HepG2 (cell line): Measurements from ENCODE around the gene EI24. TPM values are rescaled to one million over a fixed set of nuclear protein-coding genes. Genes with fewer than 3 reads are reported as not detected.

Source experiments
- GATA4 ChIP-seq: sonication (generic); IDR thresholded peaks from 2 replicates; pipeline ENCODE4 v1.6.1; 2016; ENCODE audit warnings: antibody characterized with exemption, low read depth, borderline replicate concordance
- HOXA5 ChIP-seq: sonication (generic); formaldehyde crosslinking; IDR thresholded peaks from 2 replicates; pipeline ENCODE4 v1.4.0; 2020; ENCODE audit warnings: missing genetic modification reagents
- NFKBIZ ChIP-seq: IDR thresholded peaks from 2 replicates; pipeline ENCODE4 v1.6.1; 2018; ENCODE audit warnings: missing genetic modification reagents, missing compliant biosample characterization
- NFYC ChIP-seq: IDR thresholded peaks from 2 replicates; pipeline ENCODE4 v1.6.1; 2016; ENCODE audit warnings: missing genetic modification reagents, missing compliant biosample characterization
- NONO ChIP-seq, 2 experiments: fragments of 450-650 bp in 1 of 2; sonication (generic) in 1 of 2; formaldehyde crosslinking in 1 of 2; IDR thresholded peaks in 1 of 2; conservative IDR thresholded peaks in 1 of 2; 2 replicates each; pipeline versions ENCODE4 v1.6.1 to v1.8.0; 2017 to 2022; ENCODE audit warnings: mild to moderate bottlenecking in 1 of 2, missing genetic modification reagents in 1 of 2, moderate library complexity in 1 of 2
- SOX6 ChIP-seq, 2 experiments: fragments of 450-650 bp in 1 of 2; sonication (generic) in 1 of 2; formaldehyde crosslinking in 1 of 2; IDR thresholded peaks; 2 replicates each; pipeline versions ENCODE4 v1.4.0 to v1.6.1; 2017 to 2020; ENCODE audit warnings: antibody characterized with exemption in 1 of 2, mild to moderate bottlenecking in 1 of 2, missing genetic modification reagents in 1 of 2
- ZFP90 ChIP-seq: sonication (generic); formaldehyde crosslinking; IDR thresholded peaks from 2 replicates; pipeline ENCODE4 v1.8.0; 2022; ENCODE audit warnings: missing genetic modification reagents, mild to moderate bottlenecking, inconsistent platforms, borderline replicate concordance
- ZNF292 ChIP-seq: sonication (generic); formaldehyde crosslinking; IDR thresholded peaks from 2 replicates; pipeline ENCODE4 v1.8.1; 2022; ENCODE audit warnings: mild to moderate bottlenecking, low read depth, missing genetic modification reagents, borderline replicate concordance
- ZNF432 ChIP-seq: sonication (generic); formaldehyde crosslinking; IDR thresholded peaks from 2 replicates; pipeline ENCODE4 v1.5.0; 2020; ENCODE audit warnings: missing genetic modification reagents, mild to moderate bottlenecking, borderline replicate concordance
- ZNF496 ChIP-seq: sonication (generic); formaldehyde crosslinking; IDR thresholded peaks from 2 replicates; pipeline ENCODE4 v1.8.1; 2023; ENCODE audit warnings: mild to moderate bottlenecking, moderate library complexity, missing genetic modification reagents; ENCODE audit not compliant: insufficient replicate concordance
- ZNF557 ChIP-seq: sonication (generic); formaldehyde crosslinking; IDR thresholded peaks from 2 replicates; pipeline ENCODE4 v1.4.0; 2020; ENCODE audit warnings: missing genetic modification reagents
- ZNF792 ChIP-seq: IDR thresholded peaks from 2 replicates; pipeline ENCODE4 v1.6.1; 2016
- ZNF878 ChIP-seq: sonication (generic); formaldehyde crosslinking; IDR thresholded peaks from 2 replicates; pipeline ENCODE4 v1.8.1; 2023; ENCODE audit warnings: mild to moderate bottlenecking, missing genetic modification reagents, moderate library complexity
- ZSCAN12 ChIP-seq: sonication (generic); formaldehyde crosslinking; IDR thresholded peaks from 2 replicates; pipeline ENCODE4 v1.9.0; 2021; ENCODE audit warnings: mild to moderate bottlenecking, missing genetic modification reagents
- polyA plus RNA-seq, 8 experiments: library from polyadenylated mRNA; depleted of rRNA in 3 of 8; stranded (reverse) in 7 of 8; unstranded in 1 of 8; fragments of >200 nt; fragmentation: Illumina TruSeq in 4 of 8; extraction: Trizol in 4 of 8; gene quantifications; 2 replicates each; pipeline versions ENCODE4 v1.2.1 to v1.2.3, GENCODE V29; 2011 to 2016; ENCODE audit warnings: low read depth in 4 of 8, missing spikeins in 1 of 8, mixed read lengths in 1 of 8; ENCODE audit not compliant: insufficient read depth in 1 of 8
- total RNA-seq, 5 experiments: library from RNA; depleted of rRNA; stranded (reverse); fragments of >200 nt; fragmentation: Illumina TruSeq; extraction: Trizol; gene quantifications; 2 replicates each; pipeline ENCODE4 v1.2.3, GENCODE V29; 2016; ENCODE audit warnings: low read depth in 1 of 5
- TF ChIP-seq, protein P1 (sequence below): sonication (generic); formaldehyde crosslinking; IDR thresholded peaks from 2 replicates; pipeline ENCODE4 v1.5.0; 2020; ENCODE audit warnings: missing genetic modification reagents, mild to moderate bottlenecking, borderline replicate concordance
- TF ChIP-seq, protein P2 (sequence below): sonication (generic); formaldehyde crosslinking; IDR thresholded peaks from 2 replicates; pipeline ENCODE4 v1.5.1; 2020; ENCODE audit warnings: missing genetic modification reagents, mild to moderate bottlenecking, borderline replicate concordance
- TF ChIP-seq, protein P3 (sequence below): sonication (generic); formaldehyde crosslinking; conservative IDR thresholded peaks from 2 replicates; pipeline ENCODE4 v1.8.0; 2022; ENCODE audit warnings: mild to moderate bottlenecking, moderate library complexity, missing genetic modification reagents
- TF ChIP-seq, protein P4 (sequence below): sonication (generic); formaldehyde crosslinking; IDR thresholded peaks from 2 replicates; pipeline ENCODE4 v1.5.0; 2020; ENCODE audit warnings: missing genetic modification reagents, mild to moderate bottlenecking, borderline replicate concordance
- TF ChIP-seq, protein P5 (sequence below): sonication (generic); formaldehyde crosslinking; IDR thresholded peaks from 2 replicates; pipeline ENCODE4 v1.4.0; 2020; ENCODE audit warnings: missing genetic modification reagents

Gene EI24
- total and polyA plus RNA-seq, 2 of the 13 experiments (the other 11 are each of a cell fraction or from before 2014, with no cell fraction given): 84.7 to 126 TPM

DNA sequence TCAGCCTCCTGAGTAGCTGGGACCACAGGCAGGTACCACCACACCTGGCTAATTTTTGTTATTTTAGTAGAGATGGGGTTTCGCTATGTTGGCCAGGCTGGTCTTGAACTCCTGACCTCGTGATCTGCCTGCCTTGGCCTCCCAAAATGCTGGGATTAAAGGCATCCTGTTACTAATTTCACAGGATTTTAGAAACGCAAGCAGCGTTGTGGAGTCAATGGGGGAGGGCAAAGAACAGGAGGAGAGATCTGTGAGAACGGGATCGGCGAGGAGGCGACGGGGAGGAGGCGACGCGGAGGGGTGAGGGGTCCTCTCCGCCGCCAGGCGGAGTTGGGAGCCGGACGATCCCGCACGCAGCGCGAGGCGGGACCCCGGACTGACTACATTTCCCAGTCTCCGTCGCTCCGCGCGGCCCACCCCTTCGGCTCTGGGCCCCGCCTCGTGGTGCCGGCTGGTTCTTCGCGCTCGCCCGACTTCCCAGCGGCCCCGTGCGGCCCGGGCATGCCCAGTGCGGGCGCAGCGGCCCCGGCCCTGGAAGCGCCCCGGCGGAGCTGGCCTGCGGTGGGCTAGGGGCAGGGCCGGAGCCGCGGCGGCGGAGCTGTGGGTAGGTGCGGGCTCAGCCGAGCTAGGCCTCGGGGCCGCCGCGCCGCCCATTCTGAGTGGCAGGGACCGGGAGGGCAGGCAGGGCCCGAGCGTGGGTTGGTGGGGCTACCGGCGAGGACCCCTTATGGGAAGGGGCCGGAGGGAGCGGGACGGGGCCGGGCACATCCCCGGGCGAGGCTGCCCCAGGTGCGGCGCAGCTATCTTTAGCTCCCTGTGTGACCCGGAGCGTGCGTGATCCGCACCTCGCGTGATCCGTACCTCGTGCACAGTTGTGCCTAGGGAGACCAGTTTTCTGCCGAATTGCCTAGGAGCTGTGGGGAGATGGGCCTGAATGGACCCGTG is at the start of gene EI24 (continued):
- no peak for TF ChIP-seq GATA4
- TF ChIP-seq, protein P1, sequence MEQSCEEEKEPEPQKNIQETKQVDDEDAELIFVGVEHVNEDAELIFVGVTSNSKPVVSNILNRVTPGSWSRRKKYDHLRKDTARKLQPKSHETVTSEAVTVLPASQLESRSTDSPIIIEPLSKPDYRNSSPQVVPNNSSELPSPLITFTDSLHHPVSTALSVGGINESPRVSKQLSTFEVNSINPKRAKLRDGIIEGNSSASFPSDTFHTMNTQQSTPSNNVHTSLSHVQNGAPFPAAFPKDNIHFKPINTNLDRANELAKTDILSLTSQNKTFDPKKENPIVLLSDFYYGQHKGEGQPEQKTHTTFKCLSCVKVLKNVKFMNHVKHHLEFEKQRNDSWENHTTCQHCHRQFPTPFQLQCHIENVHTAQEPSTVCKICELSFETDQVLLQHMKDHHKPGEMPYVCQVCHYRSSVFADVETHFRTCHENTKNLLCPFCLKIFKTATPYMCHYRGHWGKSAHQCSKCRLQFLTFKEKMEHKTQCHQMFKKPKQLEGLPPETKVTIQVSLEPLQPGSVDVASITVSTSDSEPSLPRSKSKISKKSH (CRISPR knock-in tag): peak; percentile 17; the same call in 1 of the 2 replicates
- no peak for TF ChIP-seq ZNF432
- 0 out of 2 replicates have a peak, but pooled peaks have one; percentile 30 for TF ChIP-seq ZNF792
- no peak for TF ChIP-seq ZSCAN12
- no peak for TF ChIP-seq ZNF292
- TF ChIP-seq, protein P2, sequence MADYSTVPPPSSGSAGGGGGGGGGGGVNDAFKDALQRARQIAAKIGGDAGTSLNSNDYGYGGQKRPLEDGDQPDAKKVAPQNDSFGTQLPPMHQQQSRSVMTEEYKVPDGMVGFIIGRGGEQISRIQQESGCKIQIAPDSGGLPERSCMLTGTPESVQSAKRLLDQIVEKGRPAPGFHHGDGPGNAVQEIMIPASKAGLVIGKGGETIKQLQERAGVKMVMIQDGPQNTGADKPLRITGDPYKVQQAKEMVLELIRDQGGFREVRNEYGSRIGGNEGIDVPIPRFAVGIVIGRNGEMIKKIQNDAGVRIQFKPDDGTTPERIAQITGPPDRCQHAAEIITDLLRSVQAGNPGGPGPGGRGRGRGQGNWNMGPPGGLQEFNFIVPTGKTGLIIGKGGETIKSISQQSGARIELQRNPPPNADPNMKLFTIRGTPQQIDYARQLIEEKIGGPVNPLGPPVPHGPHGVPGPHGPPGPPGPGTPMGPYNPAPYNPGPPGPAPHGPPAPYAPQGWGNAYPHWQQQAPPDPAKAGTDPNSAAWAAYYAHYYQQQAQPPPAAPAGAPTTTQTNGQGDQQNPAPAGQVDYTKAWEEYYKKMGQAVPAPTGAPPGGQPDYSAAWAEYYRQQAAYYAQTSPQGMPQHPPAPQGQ (CRISPR knock-in tag): no peak
- TF ChIP-seq NONO (IDR thresholded peaks at IDR 0.05): no peak
- TF ChIP-seq NONO (CRISPR knock-in tag; conservative IDR thresholded peaks at IDR 0.05): 0 out of 2 replicates have a peak, but pooled peaks have one; percentile 15
- TF ChIP-seq HOXA5 (CRISPR knock-in tag): 0 out of 2 replicates have a peak, but pooled peaks have one; percentile 1
- TF ChIP-seq, protein P3, sequence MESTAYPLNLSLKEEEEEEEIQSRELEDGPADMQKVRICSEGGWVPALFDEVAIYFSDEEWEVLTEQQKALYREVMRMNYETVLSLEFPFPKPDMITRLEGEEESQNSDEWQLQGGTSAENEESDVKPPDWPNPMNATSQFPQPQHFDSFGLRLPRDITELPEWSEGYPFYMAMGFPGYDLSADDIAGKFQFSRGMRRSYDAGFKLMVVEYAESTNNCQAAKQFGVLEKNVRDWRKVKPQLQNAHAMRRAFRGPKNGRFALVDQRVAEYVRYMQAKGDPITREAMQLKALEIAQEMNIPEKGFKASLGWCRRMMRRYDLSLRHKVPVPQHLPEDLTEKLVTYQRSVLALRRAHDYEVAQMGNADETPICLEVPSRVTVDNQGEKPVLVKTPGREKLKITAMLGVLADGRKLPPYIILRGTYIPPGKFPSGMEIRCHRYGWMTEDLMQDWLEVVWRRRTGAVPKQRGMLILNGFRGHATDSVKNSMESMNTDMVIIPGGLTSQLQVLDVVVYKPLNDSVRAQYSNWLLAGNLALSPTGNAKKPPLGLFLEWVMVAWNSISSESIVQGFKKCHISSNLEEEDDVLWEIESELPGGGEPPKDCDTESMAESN (CRISPR knock-in tag): no peak; the same call in 1 of the 2 replicates
- no peak for TF ChIP-seq SOX6 (IDR thresholded peaks at IDR 0.05)
- TF ChIP-seq SOX6 (CRISPR knock-in tag; IDR thresholded peaks at IDR 0.05): peak; percentile 43; the same call in 1 of the 2 replicates
- TF ChIP-seq, protein P4, sequence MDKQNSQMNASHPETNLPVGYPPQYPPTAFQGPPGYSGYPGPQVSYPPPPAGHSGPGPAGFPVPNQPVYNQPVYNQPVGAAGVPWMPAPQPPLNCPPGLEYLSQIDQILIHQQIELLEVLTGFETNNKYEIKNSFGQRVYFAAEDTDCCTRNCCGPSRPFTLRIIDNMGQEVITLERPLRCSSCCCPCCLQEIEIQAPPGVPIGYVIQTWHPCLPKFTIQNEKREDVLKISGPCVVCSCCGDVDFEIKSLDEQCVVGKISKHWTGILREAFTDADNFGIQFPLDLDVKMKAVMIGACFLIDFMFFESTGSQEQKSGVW: no peak
- TF ChIP-seq NFYC (CRISPR knock-in tag): peak; percentile 35
- no peak for TF ChIP-seq ZNF878 (CRISPR knock-in tag)
- TF ChIP-seq ZFP90: 0 out of 2 replicates have a peak, but pooled peaks have one; percentile 4
- TF ChIP-seq ZNF496 (CRISPR knock-in tag): no peak
- TF ChIP-seq, protein P5, sequence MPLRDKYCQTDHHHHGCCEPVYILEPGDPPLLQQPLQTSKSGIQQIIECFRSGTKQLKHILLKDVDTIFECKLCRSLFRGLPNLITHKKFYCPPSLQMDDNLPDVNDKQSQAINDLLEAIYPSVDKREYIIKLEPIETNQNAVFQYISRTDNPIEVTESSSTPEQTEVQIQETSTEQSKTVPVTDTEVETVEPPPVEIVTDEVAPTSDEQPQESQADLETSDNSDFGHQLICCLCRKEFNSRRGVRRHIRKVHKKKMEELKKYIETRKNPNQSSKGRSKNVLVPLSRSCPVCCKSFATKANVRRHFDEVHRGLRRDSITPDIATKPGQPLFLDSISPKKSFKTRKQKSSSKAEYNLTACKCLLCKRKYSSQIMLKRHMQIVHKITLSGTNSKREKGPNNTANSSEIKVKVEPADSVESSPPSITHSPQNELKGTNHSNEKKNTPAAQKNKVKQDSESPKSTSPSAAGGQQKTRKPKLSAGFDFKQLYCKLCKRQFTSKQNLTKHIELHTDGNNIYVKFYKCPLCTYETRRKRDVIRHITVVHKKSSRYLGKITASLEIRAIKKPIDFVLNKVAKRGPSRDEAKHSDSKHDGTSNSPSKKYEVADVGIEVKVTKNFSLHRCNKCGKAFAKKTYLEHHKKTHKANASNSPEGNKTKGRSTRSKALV (CRISPR knock-in tag): no peak
- no peak for TF ChIP-seq ZNF557 (CRISPR knock-in tag)
- TF ChIP-seq NFKBIZ (CRISPR knock-in tag): no peak
